Fibroblast of the aortic adventitia (primary cell): Measurements from ENCODE around the gene PRSS23. TPM values are rescaled to one million over a fixed set of nuclear protein-coding genes. Genes with fewer than 3 reads are reported as not detected.

Experiments
- DNase-seq: peaks from one replicate; pipeline ENCODE4 v3.0.0-alpha.2; 2010; ENCODE audit warnings: low read depth
- H3K4me3 ChIP-seq: 2 replicates; pipeline ENCODE4 v1.5.1; 2011; ENCODE audit warnings: low read depth, mild to moderate bottlenecking, control low read depth, low read length, moderate library complexity
- total RNA-seq: library from RNA; depleted of rRNA; stranded (reverse); fragments of >200 nt; gene quantifications from 2 replicates; pipeline ENCODE4 v1.2.3, GENCODE V29; 2012; ENCODE audit warnings: low replicate concordance
- TF ChIP-seq, protein P1 (sequence below): IDR thresholded peaks from 2 replicates; pipeline ENCODE4 v1.5.1; 2011; ENCODE audit warnings: mild to moderate bottlenecking, low read length, control low read depth, inconsistent platforms; ENCODE audit not compliant: insufficient read depth

PRSS23 gene
- total RNA-seq = 132 and 410 TPM in 2 replicates

DNA sequence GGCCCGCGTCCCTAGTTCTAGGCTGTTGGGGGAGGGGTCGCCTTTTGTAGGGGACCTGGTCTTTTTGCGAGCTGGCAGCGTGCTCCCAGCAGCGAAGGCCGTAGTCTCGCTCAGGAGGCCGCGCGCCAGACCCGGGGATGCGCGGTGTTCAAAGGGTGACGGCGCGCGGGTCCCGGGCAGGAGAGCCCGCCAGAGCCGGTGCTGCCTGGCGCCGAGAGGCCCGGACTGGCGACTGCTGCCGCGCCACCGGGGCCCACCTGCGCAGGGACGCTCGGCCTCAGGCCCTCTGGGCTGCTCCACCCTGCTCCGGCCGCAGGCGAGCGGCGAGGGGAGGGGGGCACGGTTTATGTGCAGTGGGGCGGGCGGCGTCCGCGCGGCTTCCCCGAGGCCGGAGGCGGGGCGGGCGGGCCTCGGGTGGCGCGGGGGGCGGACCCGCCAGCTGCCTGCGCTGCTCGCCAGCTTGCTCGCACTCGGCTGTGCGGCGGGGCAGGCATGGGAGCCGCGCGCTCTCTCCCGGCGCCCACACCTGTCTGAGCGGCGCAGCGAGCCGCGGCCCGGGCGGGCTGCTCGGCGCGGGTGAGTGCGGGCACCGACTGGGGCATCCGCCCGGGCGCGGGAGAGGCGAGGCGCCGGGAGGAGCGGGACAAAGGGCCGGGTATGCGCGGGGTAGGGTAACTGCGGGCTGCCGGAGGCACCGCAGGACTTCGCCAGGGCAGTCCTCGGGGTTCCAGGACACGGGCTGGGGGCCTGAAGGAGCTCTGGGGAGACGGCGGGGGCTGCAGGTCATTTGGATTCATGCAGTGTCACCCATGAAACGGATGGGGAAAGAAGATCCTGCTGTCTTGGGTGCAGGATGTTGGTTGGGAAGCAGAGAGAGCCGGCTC, at the start of gene PRSS23:
PRSS23 (plus strand) TSS at position 467 of the 884 bp plus-strand sequence. CDS start 7,102 bp downstream, outside the sequence.
- DNase-seq = peak; percentile 49
- H3K4me3 ChIP-seq = peak within 1 kb of the TSS; percentile 92
- TF ChIP-seq, protein P1, sequence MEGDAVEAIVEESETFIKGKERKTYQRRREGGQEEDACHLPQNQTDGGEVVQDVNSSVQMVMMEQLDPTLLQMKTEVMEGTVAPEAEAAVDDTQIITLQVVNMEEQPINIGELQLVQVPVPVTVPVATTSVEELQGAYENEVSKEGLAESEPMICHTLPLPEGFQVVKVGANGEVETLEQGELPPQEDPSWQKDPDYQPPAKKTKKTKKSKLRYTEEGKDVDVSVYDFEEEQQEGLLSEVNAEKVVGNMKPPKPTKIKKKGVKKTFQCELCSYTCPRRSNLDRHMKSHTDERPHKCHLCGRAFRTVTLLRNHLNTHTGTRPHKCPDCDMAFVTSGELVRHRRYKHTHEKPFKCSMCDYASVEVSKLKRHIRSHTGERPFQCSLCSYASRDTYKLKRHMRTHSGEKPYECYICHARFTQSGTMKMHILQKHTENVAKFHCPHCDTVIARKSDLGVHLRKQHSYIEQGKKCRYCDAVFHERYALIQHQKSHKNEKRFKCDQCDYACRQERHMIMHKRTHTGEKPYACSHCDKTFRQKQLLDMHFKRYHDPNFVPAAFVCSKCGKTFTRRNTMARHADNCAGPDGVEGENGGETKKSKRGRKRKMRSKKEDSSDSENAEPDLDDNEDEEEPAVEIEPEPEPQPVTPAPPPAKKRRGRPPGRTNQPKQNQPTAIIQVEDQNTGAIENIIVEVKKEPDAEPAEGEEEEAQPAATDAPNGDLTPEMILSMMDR = no peak

GRCh38 chr11:86753459-86753858, 46.9 kb upstream of the PRSS23 start:
- DNase-seq = peak; percentile 51
- TF ChIP-seq, protein P1 = no peak
- no peak overlapping the region for H3K4me3 ChIP-seq

- TF ChIP-seq, protein P1 = no peak
- DNase-seq = no peak
- H3K4me3 ChIP-seq = no peak overlapping the region
These were observed 45.2 kb upstream of the PRSS23 start for GRCh38 chr11:86755146-86755545.

DNA sequence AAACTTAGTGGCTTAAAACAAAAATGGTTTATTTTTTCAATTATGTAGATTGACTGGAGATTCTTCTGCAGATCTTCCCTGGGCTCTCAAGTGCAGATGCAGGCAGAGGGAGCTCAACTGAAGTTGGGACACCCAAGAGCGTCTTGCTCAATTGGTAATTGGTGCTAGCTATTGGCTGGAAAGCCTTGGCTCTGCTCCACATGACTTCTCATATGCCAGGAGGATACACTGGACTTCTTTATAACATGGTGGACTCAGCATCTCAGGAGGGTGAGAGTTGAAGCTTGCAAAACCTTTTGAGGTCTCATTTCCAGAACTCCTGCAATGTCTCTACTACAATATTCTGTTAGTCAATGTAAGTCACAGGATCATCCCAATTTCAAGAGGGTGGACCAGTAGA, 42.2 kb upstream of the PRSS23 start:
- TF ChIP-seq, protein P1 = no peak
- DNase-seq = no peak
- H3K4me3 ChIP-seq = no peak overlapping the region

DNA sequence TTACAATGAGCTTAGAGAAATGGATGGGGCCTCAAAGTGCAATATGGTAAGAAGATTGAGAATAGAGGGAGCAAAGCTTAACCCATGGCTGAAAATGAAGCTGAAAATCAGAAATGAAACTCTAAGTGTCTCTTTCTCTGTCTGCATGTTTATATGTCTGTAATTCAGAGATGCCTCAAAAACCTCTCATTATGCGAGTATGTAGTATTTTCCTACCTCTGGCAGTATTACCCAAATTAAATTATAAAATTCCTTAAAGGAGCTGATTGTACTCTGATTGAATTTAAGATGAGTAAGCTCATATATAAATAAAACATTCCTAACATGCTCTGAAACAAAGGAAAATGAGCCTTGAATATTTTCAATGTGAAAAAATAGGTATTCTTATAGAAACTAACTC, 39.8 kb upstream of the PRSS23 start:
- TF ChIP-seq, protein P1 = no peak
- no peak overlapping the region for H3K4me3 ChIP-seq
- DNase-seq = peak; percentile 39

DNA sequence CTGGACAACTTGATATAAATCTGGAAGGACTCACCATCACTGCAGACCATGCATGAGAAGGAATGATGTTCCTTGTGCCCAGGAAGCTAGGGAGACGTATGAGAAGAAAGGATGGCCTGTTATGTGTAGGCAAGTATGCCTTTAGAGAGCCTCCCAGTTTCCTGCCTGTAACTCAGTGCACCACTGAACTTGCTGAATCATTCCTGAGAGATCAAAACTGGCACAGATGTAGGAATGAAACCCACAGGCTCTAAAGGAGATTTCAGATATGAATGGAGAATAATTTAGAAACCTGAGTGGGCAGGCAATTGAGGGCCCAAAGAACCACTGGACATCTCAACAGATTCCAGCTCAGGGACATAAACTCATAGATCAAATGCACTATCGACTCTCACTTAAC, 38.4 kb upstream of the PRSS23 start:
- no peak overlapping the region for H3K4me3 ChIP-seq
- TF ChIP-seq, protein P1 = no peak
- peak; percentile 80 for DNase-seq
